HCT116 (cell line): ENCODE measurements around the gene SNAP47. TPM values are rescaled to one million over a fixed set of nuclear protein-coding genes. Genes with fewer than 3 reads are reported as not detected.

Experiments
- ATAC-seq: fragments of 200-7000 bp; cut with Tn5 transposase; 2 replicates; pipeline ENCODE4 v1.9.1; 2020; ENCODE audit warnings: mild to moderate bottlenecking, moderate library complexity
- BruUV-seq: library from RNA; stranded (reverse); fragments of 400-500 nt; replicated peaks from 2 replicates; lab custom pipeline; 2021; lab: Mats Ljungman, UMichigan
- CTCF ChIA-PET: fragments of 300-600 bp; sonication (Branson Sonifier 250); formaldehyde crosslinking; loops from one replicate; lab custom pipeline; 2021; ENCODE audit warnings: antibody characterized with exemption; lab: Charles Lee
- POLR2A ChIA-PET: fragments of 300-600, 350-600 bp; sonication (Branson Sonifier 250); formaldehyde crosslinking; loops from one replicate; lab custom pipeline; 2021; ENCODE audit warnings: antibody characterized with exemption; lab: Charles Lee
- RAD21 ChIA-PET, 2 experiments: fragments of 300-600 bp; sonication (Branson Sonifier 250); formaldehyde crosslinking; loops; one replicate each; lab custom pipeline; 2023; ENCODE audit warnings: low total read pairs in 2 of 2; ENCODE audit not compliant: uncharacterized antibody in 2 of 2, unreplicated experiment in 2 of 2, low non-redundant PET in 1 of 2; lab: Charles Lee
- DNase-seq: peaks from one replicate; pipeline ENCODE4 v3.0.0-alpha.2; 2010; ENCODE audit warnings: low read depth, low spot score
- H2AFZ ChIP-seq: fragments of 200-600 bp; shearing (Covaris generic), sonication (generic); 2 replicates; pipeline ENCODE4 v1.6.1; 2017; ENCODE audit warnings: low read depth, mixed run types, mixed read lengths, antibody characterized with exemption, low read length; ENCODE audit not compliant: poor library complexity, severe bottlenecking
- H3K27ac ChIP-seq: 2 replicates; pipeline ENCODE4 v1.5.1; 2012; ENCODE audit warnings: low read depth, low read length
- H3K27me3 ChIP-seq: fragments of 200-600 bp; sonication (generic); 2 replicates; pipeline ENCODE4 v1.6.1; 2016; ENCODE audit warnings: mixed run types, low read length, mixed read lengths; ENCODE audit not compliant: insufficient read depth
- H3K36me3 ChIP-seq, 2 experiments: fragments of 200-500 bp in 1 of 2; fragments of 200-600 bp in 1 of 2; sonication (Bioruptor generic) in 1 of 2; sonication (generic) in 1 of 2; 2 replicates each; pipeline versions ENCODE4 v1.5.1 to v1.6.1; 2014 to 2016; ENCODE audit warnings: low read length in 2 of 2, inconsistent platforms in 1 of 2, mixed read lengths in 1 of 2, mixed run types in 1 of 2; ENCODE audit not compliant: insufficient read depth in 2 of 2, control insufficient read depth in 1 of 2
- H3K4me1 ChIP-seq, 2 experiments: fragments of 200-600 bp in 1 of 2; sonication (generic) in 1 of 2; 2 replicates each; pipeline versions ENCODE4 v1.5.1 to v1.6.1; 2012 to 2017; ENCODE audit warnings: low read length in 2 of 2, inconsistent platforms in 1 of 2, mild to moderate bottlenecking in 1 of 2, mixed read lengths in 1 of 2, mixed run types in 1 of 2, moderate library complexity in 1 of 2; ENCODE audit not compliant: insufficient read depth in 2 of 2, control insufficient read depth in 1 of 2
- H3K4me2 ChIP-seq: fragments of 200-600 bp; sonication (generic); 2 replicates; pipeline ENCODE4 v1.6.1; 2017; ENCODE audit warnings: mixed run types, low read length, mixed read lengths
- H3K4me3 ChIP-seq, 2 experiments: fragments of 200-600 bp in 1 of 2; sonication (generic) in 1 of 2; replicated peaks in 1 of 2; 2 replicates each; pipeline ENCODE4 v1.5.1; 2011 to 2016; ENCODE audit warnings: low read length in 2 of 2, control low read depth in 1 of 2, low read depth in 1 of 2, mild to moderate bottlenecking in 1 of 2, mixed read lengths in 1 of 2, mixed run types in 1 of 2
- H3K79me2 ChIP-seq: fragments of 200-600 bp; sonication (generic); 2 replicates; pipeline ENCODE4 v1.6.1; 2017; ENCODE audit warnings: mild to moderate bottlenecking, mixed run types, low read length, moderate library complexity, mixed read lengths; ENCODE audit not compliant: insufficient read depth
- H3K9ac ChIP-seq: fragments of 200-600 bp; sonication (generic); 2 replicates; pipeline ENCODE4 v1.6.1; 2016; ENCODE audit warnings: low read length, mixed read lengths
- H3K9me2 ChIP-seq: fragments of 200-600 bp; sonication (generic), shearing (Covaris generic); 2 replicates; pipeline ENCODE4 v1.6.1; 2017; ENCODE audit warnings: mixed run types, mild to moderate bottlenecking, moderate library complexity; ENCODE audit not compliant: insufficient read depth
- H3K9me3 ChIP-seq, 2 experiments: fragments of 200-500 bp in 1 of 2; fragments of 200-600 bp in 1 of 2; sonication (Bioruptor generic) in 1 of 2; sonication (generic) in 1 of 2; 2 replicates each; pipeline ENCODE4 v1.6.1; 2014 to 2017; ENCODE audit warnings: low read length in 2 of 2, mixed read lengths in 2 of 2, inconsistent platforms in 1 of 2, low read depth in 1 of 2, mild to moderate bottlenecking in 1 of 2, mixed run types in 1 of 2, moderate library complexity in 1 of 2; ENCODE audit not compliant: control insufficient read depth in 1 of 2, insufficient read depth in 1 of 2
- H4K20me1 ChIP-seq: fragments of 200-600 bp; sonication (generic), shearing (Covaris generic); 2 replicates; pipeline ENCODE4 v1.6.1; 2017; ENCODE audit warnings: mixed run types, mild to moderate bottlenecking, moderate library complexity; ENCODE audit not compliant: insufficient read depth
- ATF3 ChIP-seq: IDR thresholded peaks from 2 replicates; pipeline ENCODE4 v1.6.1; 2012
- CBX3 ChIP-seq: IDR thresholded peaks from 2 replicates; pipeline ENCODE4 v1.6.1; 2012; ENCODE audit warnings: low read depth
- CEBPB ChIP-seq: IDR thresholded peaks from 2 replicates; pipeline ENCODE4 v1.6.1; 2012; ENCODE audit warnings: low read depth
- CTCF ChIP-seq, 3 experiments: fragments of 200-600 bp in 1 of 3; sonication (generic) in 1 of 3; IDR thresholded peaks in 2 of 3; conservative IDR thresholded peaks in 1 of 3; 2 replicates each; pipeline ENCODE4 v1.5.1; 2012 to 2017; ENCODE audit warnings: low read depth in 2 of 3, low read length in 2 of 3, antibody characterized with exemption in 1 of 3, borderline replicate concordance in 1 of 3, control low read depth in 1 of 3, mild to moderate bottlenecking in 1 of 3, mixed read lengths in 1 of 3, mixed run types in 1 of 3, moderate library complexity in 1 of 3; ENCODE audit not compliant: insufficient read depth in 1 of 3
- EGR1 ChIP-seq: IDR thresholded peaks from 2 replicates; pipeline ENCODE4 v1.6.1; 2012; ENCODE audit warnings: low read depth
- EZH2 ChIP-seq: fragments of 200-600 bp; sonication (generic); IDR thresholded peaks from 2 replicates; pipeline ENCODE4 v1.6.1; 2017; ENCODE audit warnings: antibody characterized with exemption, mixed run types
- EZH2phosphoT487 ChIP-seq: fragments of 200-600 bp; IDR thresholded peaks from 2 replicates; pipeline ENCODE4 v1.6.1; 2018; ENCODE audit warnings: antibody characterized with exemption, borderline replicate concordance
- FOSL1 ChIP-seq: IDR thresholded peaks from 2 replicates; pipeline ENCODE4 v1.6.1; 2012; ENCODE audit warnings: low read depth
- JUND ChIP-seq: IDR thresholded peaks from 2 replicates; pipeline ENCODE4 v1.6.1; 2012
- MAX ChIP-seq: IDR thresholded peaks from 2 replicates; pipeline ENCODE4 v1.6.1; 2012
- RAD21 ChIP-seq: IDR thresholded peaks from 2 replicates; pipeline ENCODE4 v1.6.1; 2012; ENCODE audit warnings: low read depth, mild to moderate bottlenecking
- REST ChIP-seq: IDR thresholded peaks from 2 replicates; pipeline ENCODE4 v1.6.1; 2012; ENCODE audit warnings: low read depth
- SIN3A ChIP-seq: IDR thresholded peaks from 2 replicates; pipeline ENCODE4 v1.6.1; 2012; ENCODE audit warnings: low read depth
- SP1 ChIP-seq: IDR thresholded peaks from 2 replicates; pipeline ENCODE4 v1.6.1; 2012; ENCODE audit warnings: low read depth
- SRF ChIP-seq: IDR thresholded peaks from 2 replicates; pipeline ENCODE4 v1.6.1; 2012; ENCODE audit warnings: low read depth
- TCF7L2 ChIP-seq: IDR thresholded peaks from 2 replicates; pipeline ENCODE4 v1.7.0; 2011; ENCODE audit warnings: borderline replicate concordance, inconsistent platforms; ENCODE audit not compliant: insufficient read depth, insufficient read length; ENCODE audit errors: extremely low read depth
- YY1 ChIP-seq: IDR thresholded peaks from 2 replicates; pipeline ENCODE4 v1.6.1; 2011; ENCODE audit warnings: low read length, low read depth, moderate library complexity, mild to moderate bottlenecking; ENCODE audit not compliant: insufficient replicate concordance; ENCODE audit errors: extremely low read depth
- ZBTB33 ChIP-seq: IDR thresholded peaks from 2 replicates; pipeline ENCODE4 v1.6.1; 2011; ENCODE audit warnings: mild to moderate bottlenecking, low read length, moderate library complexity; ENCODE audit not compliant: insufficient replicate concordance; ENCODE audit errors: extremely low read depth
- ZNF274 ChIP-seq: fragments of 200-500 bp; sonication (Bioruptor generic); IDR thresholded peaks from 2 replicates; pipeline ENCODE4 v1.6.1; 2014; ENCODE audit warnings: mild to moderate bottlenecking, low read depth, low read length, inconsistent platforms
- intact Hi-C: fragments of 100-400 bp; cut with micrococcal nuclease; formaldehyde crosslinking; loops from 2 replicates; pipeline ENCODE4 v1.10.0; 2022
- total RNA-seq: library from RNA; stranded (reverse); gene quantifications from one replicate; pipeline ENCODE4 v1.2.1, GENCODE V29; 2021; ENCODE audit not compliant: unreplicated experiment

SNAP47 gene
- total RNA-seq, 1 experiment from 2014 or later = 37.9 TPM

- H3K9me3 ChIP-seq = no peaks in the 10 kb centered on the region
- no peak overlapping the region for H3K27ac ChIP-seq
- RAD21 ChIA-PET = no interaction called here
- H3K36me3 ChIP-seq = 0 out of 4 replicates have a peak, but pooled peaks cover 0 to 3% of the 10 kb centered on the region in 2 experiments
- ATAC-seq (no peak), DNase-seq (no peak)
- no peak overlapping the region for H2AFZ ChIP-seq
- no peak overlapping the region for H3K9ac ChIP-seq
- no peaks in the 10 kb centered on the region for H3K9me2 ChIP-seq
- no TSS peak for BruUV-seq
- intact Hi-C loops = no loop called here
- H3K4me2 ChIP-seq = no peak overlapping the region
- H4K20me1 ChIP-seq = no peaks in the 10 kb centered on the region
- H3K27me3 ChIP-seq = no peaks in the 10 kb centered on the region
- no peaks in the 10 kb centered on the region for H3K79me2 ChIP-seq
- no peaks in the 10 kb centered on the region for H3K4me1 ChIP-seq
- no peak overlapping the region for H3K4me3 ChIP-seq
- TF ChIP-seq RAD21 (no peak), ATF3 (no peak), SIN3A (no peak), ZBTB33 (no peak), SP1 (no peak), CEBPB (no peak), SRF (no peak), EZH2 (no peak), FOSL1 (no peak), EGR1 (no peak), YY1 (no peak), ZNF274 (no peak), CBX3 (no peak), TCF7L2 (no peak), REST (no peak), CTCF (IDR thresholded peaks at IDR 0.05 in 2 of 3, conservative IDR thresholded peaks at IDR 0.05 in 1 of 3; ENCODE audit: borderline replicate concordance in 1 of 3, insufficient read depth in 1 of 3, low read depth in 2 of 3, low read length in 2 of 3) (no peak), JUND (no peak), EZH2phosphoT487 (no peak), MAX (no peak)
- TF ChIP-seq, all 23 proteins: peak for 0
- ChIA-PET POLR2A (no interaction called here), CTCF (no interaction called here)
These were observed 45.1 kb downstream of the SNAP47 start for GRCh38 chr1:227780101-227781044.
